Globus pallidus (tissue), 1 donor: ENCODE data around the gene INVS.
"Not testable (repeated sequence)": the region's sequence is repeated elsewhere in the genome, so short reads cannot be mapped to it uniquely, and the experiment has no call there.

Experiments
- DNase-seq: peaks from one replicate; pipeline ENCODE4 v3.0.0-alpha.2; 2015; ENCODE audit warnings: low spot score

INVS gene

DNA sequence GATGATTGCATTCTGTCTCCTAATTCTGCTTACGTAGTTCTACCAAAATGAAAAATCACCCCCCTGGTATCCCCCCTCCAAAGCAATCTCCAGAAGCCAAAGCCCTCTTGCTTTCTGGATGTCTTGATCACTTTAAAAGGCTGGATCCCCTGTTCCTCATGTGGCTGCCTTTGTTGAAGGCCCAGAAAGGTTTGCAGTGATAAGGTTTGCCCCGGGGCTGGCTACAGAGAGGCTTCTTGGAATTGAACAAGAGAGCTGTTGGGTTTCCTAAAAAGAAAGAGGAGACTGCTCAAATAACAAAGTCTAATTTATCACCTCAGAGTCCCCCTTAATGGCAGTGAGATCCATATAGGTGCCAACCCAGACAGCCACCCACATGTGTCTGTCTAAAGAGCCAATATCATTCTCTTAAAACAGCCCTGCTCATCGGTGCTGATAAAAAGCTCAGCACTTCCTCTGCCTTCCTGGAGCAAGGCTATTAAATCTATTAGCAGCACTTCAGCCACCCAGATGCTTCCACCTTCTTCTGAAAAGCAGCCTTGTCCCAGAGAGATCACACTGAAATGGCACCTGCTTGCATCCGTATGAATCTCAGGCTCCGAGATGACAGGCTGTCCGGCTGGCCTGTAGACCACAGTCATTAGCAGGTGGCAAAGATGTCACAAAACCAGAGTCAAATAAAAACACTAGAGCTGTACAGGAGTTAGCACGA is 182.8 kb downstream of the INVS start:
- no peak for DNase-seq

DNA sequence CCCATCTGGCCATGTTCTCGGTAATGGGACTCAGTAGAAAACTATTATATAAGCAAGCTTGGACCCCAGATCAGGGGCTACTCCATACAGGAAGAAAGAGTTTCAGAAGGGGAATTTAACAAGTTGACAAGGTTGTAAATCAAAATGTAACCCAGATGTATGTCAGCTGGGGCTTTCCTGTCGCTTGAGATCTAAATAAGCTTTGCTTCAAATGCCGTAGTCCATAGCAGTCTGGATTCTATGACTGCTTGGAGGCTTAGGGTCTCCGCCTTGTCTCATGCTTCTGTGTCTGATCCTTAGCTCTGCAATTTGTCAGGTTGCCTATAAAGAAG is 183.3 kb downstream of the INVS start:
- no peak for DNase-seq

DNA sequence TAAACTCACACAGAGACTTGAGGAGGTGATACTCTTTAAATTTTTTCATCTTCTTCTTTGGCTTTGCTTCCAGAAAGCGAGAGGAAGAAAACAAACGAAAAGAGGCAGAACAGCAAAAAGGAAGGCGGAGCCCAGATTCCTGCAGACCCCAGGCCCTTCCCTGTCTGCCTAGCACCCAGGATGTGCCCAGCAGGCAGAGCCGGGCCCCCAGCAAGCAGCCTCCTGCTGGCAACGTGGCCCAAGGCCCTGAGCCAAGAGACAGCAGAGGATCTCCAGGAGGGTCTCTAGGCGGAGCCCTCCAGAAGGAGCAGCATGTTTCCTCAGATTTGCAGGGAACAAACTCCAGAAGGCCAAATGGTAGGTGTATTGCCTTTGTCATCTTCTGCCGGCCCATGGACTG is 185.2 kb downstream of the INVS start:
- no peak for DNase-seq

DNA sequence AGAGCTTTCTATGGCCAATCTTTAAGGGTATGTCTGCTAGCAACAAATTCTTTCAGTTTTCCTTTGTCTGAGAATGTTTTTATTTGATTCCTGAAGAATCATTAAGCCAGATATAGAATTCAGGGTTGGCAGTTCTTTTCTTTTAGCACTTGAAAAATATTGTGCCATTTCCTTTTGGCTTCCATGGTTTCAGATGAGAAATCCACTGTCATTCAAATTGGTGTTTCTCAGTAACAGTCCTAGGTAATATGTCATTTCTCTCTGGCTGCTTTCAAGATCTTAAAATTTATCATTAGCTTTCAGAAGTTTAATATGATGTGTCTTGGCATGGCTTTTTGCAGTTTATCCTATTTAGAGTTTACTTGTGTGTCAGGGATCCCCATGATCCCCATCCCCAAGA is 186.0 kb downstream of the INVS start:
- DNase-seq: no peak

DNA sequence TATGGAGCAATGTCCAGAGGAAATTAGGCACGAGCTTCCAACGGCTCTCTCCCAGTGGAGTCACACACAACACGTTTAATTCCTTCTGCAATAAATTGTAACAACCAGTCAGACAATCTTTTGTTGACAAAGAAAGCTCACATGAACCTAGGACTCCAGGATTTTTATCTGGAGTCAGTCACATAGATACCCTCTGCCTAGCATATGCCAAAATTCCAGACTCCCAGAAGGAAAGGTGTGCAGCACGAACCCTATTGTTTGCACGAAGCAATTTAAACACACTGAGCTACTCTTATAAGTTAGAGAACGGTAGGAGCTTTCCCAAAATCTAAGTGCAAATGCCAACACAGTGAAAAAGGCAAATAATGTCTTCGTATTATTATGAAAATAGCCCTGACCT is 186.6 kb downstream of the INVS start:
- DNase-seq: no peak

DNA sequence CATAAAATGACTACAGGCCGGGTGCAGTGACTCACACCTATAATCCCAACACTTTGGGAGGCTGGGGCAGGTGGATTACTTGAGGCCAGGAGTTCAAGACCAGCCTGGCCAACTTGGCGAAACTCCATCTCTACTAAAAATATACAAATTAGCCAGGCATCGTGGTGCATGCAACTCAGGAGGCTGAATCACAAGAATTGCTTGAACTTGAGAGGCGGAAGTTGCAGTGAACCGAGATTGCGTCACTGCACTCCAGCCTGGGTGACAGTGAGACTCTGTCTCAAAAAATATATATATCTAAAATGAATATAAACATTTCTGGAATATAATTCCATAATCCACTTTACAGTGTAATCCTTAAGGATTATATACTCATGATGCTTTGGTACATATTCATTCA is 187.2 kb downstream of the INVS start:
- no peak for DNase-seq

DNA sequence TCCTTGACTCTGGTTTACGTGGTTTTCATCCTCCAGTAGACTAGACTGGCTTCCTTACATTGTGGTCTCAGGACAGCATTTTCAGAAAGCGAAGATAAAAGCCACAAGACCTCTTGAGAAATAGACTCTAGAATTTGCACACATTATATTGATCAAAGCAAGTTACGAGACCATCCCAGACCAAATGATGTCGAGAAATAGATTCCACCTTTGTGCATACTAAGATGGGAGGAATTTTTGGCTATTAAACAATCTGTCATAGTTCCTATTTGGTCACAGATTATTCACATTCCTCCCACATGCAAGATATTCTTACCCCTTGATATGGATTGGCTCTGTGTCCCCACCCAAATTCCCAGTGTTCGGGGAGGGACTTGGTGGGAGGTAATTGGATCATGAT is 188.1 kb downstream of the INVS start:
- DNase-seq: no peak

DNA sequence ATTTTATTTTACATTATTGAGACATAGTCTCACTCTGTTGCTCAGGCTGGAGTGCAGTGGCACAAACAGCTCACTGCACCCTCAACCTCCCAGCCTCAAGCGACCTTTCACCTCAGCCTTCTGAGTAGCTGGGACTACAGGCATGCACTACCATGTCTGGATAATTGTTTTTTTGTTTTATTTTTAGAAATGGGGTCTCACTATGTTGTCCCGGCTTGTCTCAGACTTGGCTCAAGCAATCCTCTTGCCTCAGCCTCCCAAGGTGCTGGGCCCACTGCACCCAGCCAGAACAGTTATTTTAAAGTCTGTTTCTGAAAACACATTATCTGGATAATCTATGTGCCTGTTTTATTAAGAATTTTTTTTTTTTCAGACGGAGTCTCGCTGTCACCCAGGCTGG is 191.7 kb downstream of the INVS start:
- no peak for DNase-seq

DNA sequence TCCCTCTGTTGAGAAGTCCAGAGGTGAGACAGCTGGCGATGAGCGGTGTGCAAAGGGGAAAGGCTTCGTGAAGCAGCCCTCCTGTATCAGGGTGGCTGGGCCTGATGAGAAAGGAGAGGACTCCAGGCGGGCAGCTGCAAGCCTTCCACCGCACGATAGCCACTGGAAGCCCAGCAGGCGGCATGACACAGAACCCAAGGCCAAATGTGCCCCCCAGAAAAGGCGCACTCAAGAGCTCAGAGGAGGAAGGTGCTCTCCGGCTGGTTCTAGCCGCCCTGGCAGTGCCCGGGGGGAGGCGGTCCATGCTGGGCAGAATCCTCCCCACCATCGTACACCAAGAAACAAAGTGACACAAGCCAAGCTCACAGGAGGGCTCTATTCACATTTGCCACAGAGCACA is 193.4 kb downstream of the INVS start:
- no peak for DNase-seq

DNA sequence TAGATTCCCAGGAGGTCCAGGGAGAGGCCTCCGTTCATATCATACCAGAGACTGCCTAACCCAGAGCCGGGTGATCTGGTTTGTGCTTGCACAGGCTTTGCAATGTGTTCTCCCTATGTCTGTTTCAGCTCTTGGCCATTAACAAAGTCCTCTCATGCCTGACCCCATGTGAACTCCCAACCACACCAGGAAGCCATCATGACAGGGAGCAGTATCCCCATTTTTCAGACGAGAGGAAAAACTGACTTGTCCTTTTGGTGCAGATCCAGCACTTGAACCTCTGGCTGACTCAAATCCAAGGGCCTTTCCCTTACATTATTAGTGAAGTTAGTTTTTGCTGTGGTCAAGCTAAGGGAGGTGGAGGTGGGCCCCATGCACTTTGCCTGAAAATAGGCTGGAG is 195.3 kb downstream of the INVS start:
- DNase-seq: no peak

DNA sequence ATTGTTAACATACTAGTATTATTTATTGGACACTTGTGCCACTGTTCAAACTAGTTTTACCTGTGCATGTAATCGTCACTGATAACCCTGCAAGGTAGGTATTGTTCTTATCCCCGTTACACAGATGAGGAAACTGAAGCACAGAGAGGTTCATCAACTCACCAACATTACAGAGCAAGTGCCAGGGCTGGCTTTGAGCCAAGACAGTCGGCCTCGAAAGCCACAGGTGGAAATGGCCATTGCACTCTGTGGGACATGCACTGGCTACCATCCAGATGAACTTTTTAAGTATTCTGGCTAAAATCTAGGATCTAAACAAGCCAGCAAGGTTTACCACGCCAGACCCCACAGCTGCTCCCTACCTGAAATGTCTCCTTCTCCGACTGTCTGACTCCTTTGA is 195.8 kb downstream of the INVS start:
- DNase-seq: no peak

DNA sequence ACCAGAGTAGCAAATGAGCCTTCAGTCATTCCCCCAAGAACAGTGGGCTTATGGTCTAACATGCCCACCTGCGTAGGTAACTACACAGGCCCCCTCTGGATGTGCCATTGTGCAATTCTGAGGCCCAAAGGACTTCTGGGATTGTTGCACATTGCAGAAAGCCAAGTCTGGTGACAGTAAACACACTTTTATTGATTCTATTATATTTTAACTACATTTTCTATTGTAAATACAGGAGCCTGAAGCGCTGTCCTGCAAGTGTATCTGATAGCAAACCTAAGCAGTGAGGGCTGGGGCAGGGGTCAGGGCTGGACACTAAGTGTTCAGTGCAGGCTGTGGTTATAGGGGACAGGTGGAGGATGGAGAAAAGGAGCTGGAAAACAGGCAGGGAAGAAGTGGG is 196.2 kb downstream of the INVS start:
- DNase-seq: no peak

DNA sequence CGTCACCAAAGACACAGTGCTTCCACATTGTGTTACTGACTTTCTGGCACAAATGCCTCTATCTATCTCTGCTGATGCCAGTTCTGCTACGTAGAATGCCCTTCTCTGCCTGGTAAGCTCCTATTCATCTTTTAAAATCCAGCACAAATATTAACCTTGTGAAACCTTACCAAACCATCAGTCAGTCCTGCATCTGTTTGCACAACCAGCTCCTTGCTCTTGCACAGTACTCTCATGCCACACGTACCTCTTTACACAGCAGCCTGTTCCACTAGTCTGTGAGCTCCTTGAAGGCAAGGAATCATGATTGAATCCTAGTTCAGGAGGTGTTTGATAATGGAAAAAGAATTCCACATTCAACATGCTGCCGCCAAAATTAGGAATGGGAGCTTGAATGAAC is 197.4 kb downstream of the INVS start:
- DNase-seq: no peak

DNA sequence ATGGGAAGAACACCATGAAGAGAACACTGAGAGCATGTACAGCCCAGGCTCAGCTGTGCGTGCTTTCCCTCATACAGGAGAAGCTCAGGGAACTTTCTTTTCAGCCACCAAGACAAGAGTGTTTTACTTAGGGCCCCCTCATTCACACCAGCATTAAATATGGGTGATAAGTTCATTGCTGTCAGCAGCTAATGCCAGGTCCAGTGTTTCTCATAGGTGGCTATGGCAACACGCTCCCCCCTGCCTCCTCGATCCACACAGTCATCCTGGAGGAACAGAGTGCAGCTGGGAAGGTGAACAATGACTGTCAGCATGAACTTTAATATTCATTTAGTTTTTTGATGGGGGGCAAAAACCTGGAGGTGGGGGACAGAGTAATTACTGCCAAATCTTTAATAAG is 199.3 kb downstream of the INVS start:
- no peak for DNase-seq

DNA sequence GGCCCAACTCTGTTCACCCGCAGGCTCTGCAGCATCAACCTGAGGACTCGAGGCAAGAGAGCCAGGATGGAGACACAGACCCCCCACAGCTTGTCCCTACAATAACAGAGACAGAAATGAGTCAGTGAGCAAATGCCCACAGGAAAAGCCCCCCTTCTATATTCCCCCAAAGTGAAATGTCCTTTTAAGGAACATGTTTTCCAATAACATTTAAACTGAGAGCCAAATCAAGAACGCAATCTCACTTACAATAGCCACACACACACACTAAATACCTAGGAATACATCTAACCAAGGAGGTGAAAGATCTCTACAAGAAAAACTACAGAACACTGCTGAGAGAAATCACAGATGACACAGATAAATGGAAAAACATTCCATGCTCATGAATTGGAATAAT is 204.7 kb downstream of the INVS start:
- no peak for DNase-seq

DNA sequence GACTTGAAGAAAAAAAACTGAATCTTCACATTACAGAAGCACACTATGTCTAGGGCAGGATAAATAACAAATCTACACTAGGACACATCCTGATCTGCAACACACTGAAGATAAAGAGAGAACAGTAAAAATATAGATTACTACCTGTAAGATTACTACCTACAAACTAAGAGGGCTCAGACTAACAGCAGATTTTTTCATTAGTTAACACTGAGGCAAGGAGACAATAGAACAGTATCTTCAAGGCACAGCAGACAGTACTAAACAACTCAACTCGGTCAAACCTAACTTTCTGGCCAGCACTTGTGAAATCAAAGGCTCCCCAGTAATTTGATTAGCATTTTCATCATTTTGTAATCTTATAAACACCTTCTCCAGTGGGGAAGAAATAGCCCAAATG is 207.2 kb downstream of the INVS start:
- DNase-seq: no peak

DNA sequence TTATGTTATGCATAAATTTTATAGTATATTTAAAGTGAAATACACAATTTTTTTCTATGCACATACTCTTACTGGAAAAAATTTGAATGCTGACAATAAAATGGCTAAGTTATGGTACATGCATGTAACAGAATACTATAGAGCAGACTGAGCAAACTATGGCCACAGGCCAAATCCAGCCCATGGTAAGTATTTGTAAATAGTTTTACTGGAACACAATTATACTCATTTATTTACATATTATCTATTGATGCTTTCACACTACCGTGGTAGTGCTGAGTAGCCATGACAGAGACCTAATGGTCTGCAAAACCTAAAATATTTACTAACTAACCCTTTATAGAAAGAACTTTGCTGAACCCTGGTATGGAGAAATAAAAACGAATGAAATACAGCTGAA is 208.0 kb downstream of the INVS start:
- no peak for DNase-seq

DNA sequence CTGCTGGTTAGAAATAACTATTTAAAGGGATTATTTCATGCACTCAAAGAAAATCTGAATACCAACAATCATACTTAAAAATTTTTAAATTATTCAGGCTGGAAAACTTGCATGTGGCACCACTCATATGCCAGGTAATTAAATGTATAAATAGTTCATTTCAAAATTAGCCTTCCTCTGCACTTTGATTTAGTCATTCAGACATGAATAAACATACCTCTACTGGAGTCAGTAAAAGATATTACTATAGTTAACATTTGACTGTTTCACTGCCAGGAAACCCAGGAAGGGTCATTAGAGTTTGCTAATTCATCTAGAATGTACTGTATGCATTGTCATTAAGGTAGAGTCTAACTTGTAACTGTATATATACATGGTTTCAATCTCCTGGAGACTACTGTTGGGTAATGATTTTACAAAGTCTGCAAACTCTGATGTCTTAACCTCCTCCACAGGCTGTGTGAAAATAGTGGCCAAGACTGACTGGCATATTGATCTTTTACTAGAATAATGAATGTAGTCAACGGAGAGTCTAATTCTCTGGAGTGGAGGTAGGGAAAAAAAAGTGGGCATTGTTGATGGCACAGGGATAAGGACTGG is 210.0 kb downstream of the INVS start:
- DNase-seq: no peak

DNA sequence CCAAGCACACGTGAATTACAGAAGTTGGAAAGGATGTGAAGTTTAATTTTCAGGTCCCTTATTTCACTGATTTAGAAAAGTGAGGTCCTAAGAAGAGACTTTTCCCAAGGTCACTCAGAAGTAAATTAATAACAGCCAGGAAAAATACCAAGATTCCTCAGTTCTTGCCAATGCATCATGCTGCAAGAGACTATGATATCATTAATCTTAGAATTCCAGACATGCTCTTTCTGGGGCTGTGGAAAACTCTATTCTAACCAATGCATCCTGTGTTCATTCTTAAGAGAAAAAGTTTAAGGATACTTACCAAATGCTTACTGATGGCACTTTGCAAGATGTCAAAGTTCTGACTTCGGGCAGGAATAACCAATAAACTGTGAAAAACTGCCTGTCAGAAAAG is 210.9 kb downstream of the INVS start:
- DNase-seq: no peak

DNA sequence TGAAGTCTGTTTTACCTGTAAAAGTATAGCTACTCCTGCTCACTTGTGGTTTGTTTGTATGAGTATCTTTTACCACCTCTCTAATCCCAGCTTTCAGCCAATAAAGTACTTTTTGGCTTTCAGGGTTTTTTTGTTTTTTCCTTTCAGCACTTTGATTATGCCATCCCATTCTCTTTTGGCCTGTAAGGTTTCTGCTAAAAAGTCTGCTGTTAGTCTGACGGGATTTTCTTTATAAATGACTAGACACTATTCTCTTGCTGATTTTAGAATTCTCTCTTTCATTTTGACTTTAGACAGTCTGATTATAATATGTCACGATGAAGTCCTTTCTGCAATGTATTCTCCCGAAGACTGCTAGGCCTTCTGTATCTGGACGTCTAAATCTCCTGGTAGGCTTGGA is 216.5 kb downstream of the INVS start:
- no peak for DNase-seq

DNA sequence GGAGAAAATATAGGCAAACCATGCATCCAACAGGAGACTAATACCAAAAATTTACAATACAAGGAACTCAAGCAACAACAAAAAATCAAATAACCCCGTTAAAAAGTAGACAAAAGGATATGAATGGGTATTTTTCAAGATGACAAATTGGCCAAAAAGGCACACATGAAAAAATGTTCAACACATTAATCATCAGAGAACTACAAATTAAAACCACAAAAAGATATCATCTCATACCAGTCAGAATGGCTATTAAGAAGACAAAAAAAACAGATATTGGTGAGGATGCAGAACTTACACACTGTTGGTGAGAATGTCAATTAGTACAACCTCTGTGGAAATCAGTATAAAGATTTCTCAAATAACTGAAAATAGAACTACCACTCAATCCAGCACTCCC is 218.7 kb downstream of the INVS start:
- DNase-seq: no peak

DNA sequence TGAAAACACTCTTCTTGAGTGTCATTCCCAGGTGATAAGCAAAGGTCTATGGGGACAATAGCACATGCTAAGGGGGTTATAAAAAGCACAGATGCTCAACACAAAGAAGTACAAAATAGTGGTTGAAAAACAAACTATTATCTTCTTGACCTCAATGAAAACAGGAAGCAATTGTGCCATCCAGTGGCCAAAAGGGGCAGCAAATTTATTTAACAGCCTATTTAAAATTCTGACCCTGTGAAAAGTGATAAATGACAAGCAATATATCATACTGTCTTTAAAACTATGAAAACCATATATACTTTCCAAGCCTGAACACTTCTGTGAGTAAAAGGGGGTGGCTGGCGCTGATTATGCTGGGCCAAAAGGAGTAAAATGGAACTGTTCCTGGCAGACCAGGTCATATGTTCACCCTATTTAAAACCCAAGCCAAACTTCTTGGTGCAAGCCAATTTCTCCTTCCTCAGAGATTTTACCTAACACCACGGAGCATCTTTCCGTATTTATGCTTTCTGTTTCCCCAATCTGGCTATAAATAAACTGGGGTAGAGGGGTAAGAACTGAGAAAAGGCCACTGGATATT is 224.0 kb downstream of the INVS start:
- DNase-seq: peak; percentile 46

DNA sequence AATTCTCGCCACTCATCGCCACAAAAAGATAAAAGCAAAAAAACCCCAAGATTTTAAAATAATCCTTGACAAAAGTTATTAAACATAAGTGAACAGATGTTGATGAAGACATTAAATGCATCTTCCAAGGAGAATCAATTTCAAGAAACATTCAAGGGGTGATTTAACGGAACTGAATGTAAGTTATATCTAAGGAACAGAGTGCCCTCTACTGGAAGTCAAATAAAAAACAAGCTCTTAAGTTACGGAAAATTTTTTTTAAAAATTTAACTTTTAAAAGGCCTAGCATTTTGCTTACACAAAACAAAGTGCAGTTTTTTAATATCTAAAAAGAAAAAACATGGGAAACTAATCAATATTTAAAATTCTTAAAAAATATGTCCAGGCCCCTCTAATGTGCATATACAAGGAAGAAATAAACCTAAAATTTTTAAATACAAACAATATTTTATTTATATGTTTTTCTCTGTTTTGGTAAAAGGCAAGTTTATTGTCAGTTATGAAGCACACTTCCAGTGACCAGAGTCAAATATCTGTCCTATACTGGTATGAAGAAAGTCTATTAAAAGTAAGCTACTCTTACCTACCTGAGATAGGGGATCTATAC is 225.7 kb downstream of the INVS start:
- DNase-seq: peak; percentile 41

DNA sequence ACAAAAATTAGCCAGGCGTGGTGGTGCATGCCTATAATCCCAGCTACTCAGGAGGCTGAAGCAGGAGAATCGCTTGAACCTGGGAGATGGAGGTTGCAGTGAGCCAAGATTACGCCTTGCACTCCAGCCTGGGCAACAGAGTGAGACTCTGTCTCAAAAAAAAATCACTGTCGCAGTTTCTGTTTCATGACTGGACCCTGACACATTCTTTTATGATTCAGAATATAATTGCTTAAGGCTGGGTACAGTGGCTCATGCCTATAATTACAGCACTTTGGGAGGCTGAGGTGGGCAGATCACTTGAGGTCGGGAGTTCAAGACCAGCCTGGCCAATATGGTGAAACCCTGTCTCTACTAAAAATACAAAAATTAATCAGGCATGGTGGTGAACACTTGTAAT is 239.7 kb downstream of the INVS start:
- DNase-seq: not testable (repeated sequence)
